ENCODE results near the gene STK17B.

STK17B gene

GRCh38 chr2:196176142-196176738 lies 4.9 kb upstream of the STK17B start:
- no peak overlapping the region for H3K56ac ChIP-seq (ENCODE audit: low read length)
- no peaks in the 10 kb centered on the region for H3K79me2 ChIP-seq (ENCODE audit: control insufficient read depth, insufficient read depth, low read length)
- H3K9ac ChIP-seq (ENCODE audit: low read length) = no peak overlapping the region
- no peaks in the 10 kb centered on the region for H3K27me3 ChIP-seq (ENCODE audit: insufficient read depth, low read length, poor library complexity)
- no peak overlapping the region for H2BK120ac ChIP-seq (ENCODE audit: low read depth, low read length)
- no peak overlapping the region for H3K4me3 ChIP-seq (ENCODE audit: low read length)
- no peak overlapping the region for H3K18ac ChIP-seq (ENCODE audit: low read length)
- no peak overlapping the region for H3K4ac ChIP-seq (ENCODE audit: low read depth, low read length)
- H2BK5ac ChIP-seq (ENCODE audit: low read length) = no peak overlapping the region
- no peaks in the 10 kb centered on the region for H3K4me1 ChIP-seq (ENCODE audit: control insufficient read depth, low read depth, low read length)
- H2BK15ac ChIP-seq (replicated peaks; ENCODE audit: low read depth) = no peak overlapping the region
- no CpG with 5 or more reads among the region's 8 CpGs for WGBS (ENCODE audit: extremely low coverage, insufficient coverage, low lambda C conversion rate)
- no peak overlapping the region for H2AK5ac ChIP-seq (ENCODE audit: low read length)
- H3K27ac ChIP-seq (ENCODE audit: low read depth, low read length) = no peak overlapping the region
- no peak overlapping the region for H4K5ac ChIP-seq (ENCODE audit: low read length)
- no peaks in the 10 kb centered on the region for H3K79me1 ChIP-seq (ENCODE audit: low read length)
- H3K36me3 ChIP-seq (ENCODE audit: control insufficient read depth, insufficient read depth, low read length) = no peaks in the 10 kb centered on the region
- no peak overlapping the region for H3K23ac ChIP-seq (ENCODE audit: low read length)
- H3K4me2 ChIP-seq (ENCODE audit: low read length) = no peak overlapping the region
- H4K8ac ChIP-seq (ENCODE audit: low read depth, low read length) = no peak overlapping the region
- no peak for DNase-seq

- Histone ChIP-seq H2BK5ac (ENCODE audit: low read length) (no peak overlapping the region), H3K79me2 (ENCODE audit: control insufficient read depth, insufficient read depth, low read length) (peaks cover 8% of the 10 kb centered on the region), H3K36me3 (ENCODE audit: control insufficient read depth, insufficient read depth, low read length) (no peaks in the 10 kb centered on the region), H3K9ac (ENCODE audit: low read length) (no peak overlapping the region), H4K8ac (ENCODE audit: low read depth, low read length) (no peak overlapping the region), H2AK5ac (ENCODE audit: low read length) (no peak overlapping the region), H3K27ac (ENCODE audit: low read depth, low read length) (no peak overlapping the region), H3K4me2 (ENCODE audit: low read length) (no peak overlapping the region), H3K56ac (ENCODE audit: low read length) (no peak overlapping the region), H3K4me3 (ENCODE audit: low read length) (no peak overlapping the region), H2BK120ac (ENCODE audit: low read depth, low read length) (no peak overlapping the region), H3K4me1 (ENCODE audit: control insufficient read depth, low read depth, low read length) (no peaks in the 10 kb centered on the region), H3K79me1 (ENCODE audit: low read length) (peaks cover 2% of the 10 kb centered on the region), H3K27me3 (ENCODE audit: insufficient read depth, low read length, poor library complexity) (no peaks in the 10 kb centered on the region), H3K18ac (ENCODE audit: low read length) (no peak overlapping the region), H2BK15ac (replicated peaks; ENCODE audit: low read depth) (no peak overlapping the region), H3K4ac (ENCODE audit: low read depth, low read length) (no peak overlapping the region), H4K5ac (ENCODE audit: low read length) (no peak overlapping the region), H3K23ac (ENCODE audit: low read length) (no peak overlapping the region)
- DNase-seq = no peak
- WGBS (ENCODE audit: extremely low coverage, insufficient coverage, low lambda C conversion rate) = no CpG with 5 or more reads among the region's 3 CpGs
Observed at GRCh38 chr2:196174404-196174803, 3.0 kb upstream of the STK17B start.

GRCh38 chr2:196173505-196173904 lies 2.1 kb upstream of the STK17B start:
- Histone ChIP-seq H3K4ac (ENCODE audit: low read depth, low read length) (no peak overlapping the region), H3K56ac (ENCODE audit: low read length) (no peak overlapping the region), H3K27ac (ENCODE audit: low read depth, low read length) (no peak overlapping the region), H2BK15ac (replicated peaks; ENCODE audit: low read depth) (no peak overlapping the region), H3K27me3 (ENCODE audit: insufficient read depth, low read length, poor library complexity) (no peaks in the 10 kb centered on the region), H4K5ac (ENCODE audit: low read length) (no peak overlapping the region), H4K8ac (ENCODE audit: low read depth, low read length) (no peak overlapping the region), H3K4me1 (ENCODE audit: control insufficient read depth, low read depth, low read length) (no peaks in the 10 kb centered on the region), H2BK120ac (ENCODE audit: low read depth, low read length) (no peak overlapping the region), H3K18ac (ENCODE audit: low read length) (no peak overlapping the region), H3K79me2 (ENCODE audit: control insufficient read depth, insufficient read depth, low read length) (peaks cover 8% of the 10 kb centered on the region), H3K4me3 (ENCODE audit: low read length) (no peak overlapping the region), H3K4me2 (ENCODE audit: low read length) (no peak overlapping the region), H3K23ac (ENCODE audit: low read length) (no peak overlapping the region), H3K79me1 (ENCODE audit: low read length) (peaks cover 2% of the 10 kb centered on the region), H3K9ac (ENCODE audit: low read length) (no peak overlapping the region), H2BK5ac (ENCODE audit: low read length) (no peak overlapping the region), H2AK5ac (ENCODE audit: low read length) (peak overlapping the region; percentile 32), H3K36me3 (ENCODE audit: control insufficient read depth, insufficient read depth, low read length) (no peaks in the 10 kb centered on the region)
- WGBS (ENCODE audit: extremely low coverage, insufficient coverage, low lambda C conversion rate) = no CpG with 5 or more reads among the region's 5 CpGs
- DNase-seq = no peak

- H3K79me2 ChIP-seq (ENCODE audit: control insufficient read depth, insufficient read depth, low read length) = peaks cover 9% of the 10 kb centered on the region
- no peak overlapping the region for H4K5ac ChIP-seq (ENCODE audit: low read length)
- H4K8ac ChIP-seq (ENCODE audit: low read depth, low read length) = no peak overlapping the region
- no peak overlapping the region for H3K4me2 ChIP-seq (ENCODE audit: low read length)
- no peaks in the 10 kb centered on the region for H3K4me1 ChIP-seq (ENCODE audit: control insufficient read depth, low read depth, low read length)
- H3K27me3 ChIP-seq (ENCODE audit: insufficient read depth, low read length, poor library complexity) = no peaks in the 10 kb centered on the region
- no peak overlapping the region for H2BK120ac ChIP-seq (ENCODE audit: low read depth, low read length)
- H3K79me1 ChIP-seq (ENCODE audit: low read length) = peaks cover 2% of the 10 kb centered on the region
- no peak overlapping the region for H3K27ac ChIP-seq (ENCODE audit: low read depth, low read length)
- no peak overlapping the region for H3K56ac ChIP-seq (ENCODE audit: low read length)
- H3K4ac ChIP-seq (ENCODE audit: low read depth, low read length) = no peak overlapping the region
- H3K23ac ChIP-seq (ENCODE audit: low read length) = no peak overlapping the region
- H3K36me3 ChIP-seq (ENCODE audit: control insufficient read depth, insufficient read depth, low read length) = no peaks in the 10 kb centered on the region
- DNase-seq = peak; percentile 29
- no CpG with 5 or more reads among the region's 1 CpG for WGBS (ENCODE audit: extremely low coverage, insufficient coverage, low lambda C conversion rate)
- no peak overlapping the region for H2BK15ac ChIP-seq (replicated peaks; ENCODE audit: low read depth)
- no peak overlapping the region for H3K4me3 ChIP-seq (ENCODE audit: low read length)
- H2AK5ac ChIP-seq (ENCODE audit: low read length) = no peak overlapping the region
- no peak overlapping the region for H2BK5ac ChIP-seq (ENCODE audit: low read length)
- H3K9ac ChIP-seq (ENCODE audit: low read length) = no peak overlapping the region
- no peak overlapping the region for H3K18ac ChIP-seq (ENCODE audit: low read length)
Observed at GRCh38 chr2:196172951-196173350, 1.6 kb upstream of the STK17B start.

GRCh38 chr2:196171946-196172345 lies 568 bp upstream of the STK17B start:
- Histone ChIP-seq H3K18ac (ENCODE audit: low read length) (peak overlapping the region; percentile 69), H3K79me2 (ENCODE audit: control insufficient read depth, insufficient read depth, low read length) (peaks cover 13% of the 10 kb centered on the region), H3K4me1 (ENCODE audit: control insufficient read depth, low read depth, low read length) (peaks cover 2% of the 10 kb centered on the region), H3K27me3 (ENCODE audit: insufficient read depth, low read length, poor library complexity) (no peaks in the 10 kb centered on the region), H3K27ac (ENCODE audit: low read depth, low read length) (no peak overlapping the region), H2AK5ac (ENCODE audit: low read length) (no peak overlapping the region), H3K9ac (ENCODE audit: low read length) (peak overlapping the region; percentile 45), H3K4me2 (ENCODE audit: low read length) (peak overlapping the region; percentile 21), H3K4ac (ENCODE audit: low read depth, low read length) (no peak overlapping the region), H3K4me3 (ENCODE audit: low read length) (peak overlapping the region; percentile 12), H3K56ac (ENCODE audit: low read length) (peak overlapping the region; percentile 72), H2BK120ac (ENCODE audit: low read depth, low read length) (no peak overlapping the region), H4K5ac (ENCODE audit: low read length) (no peak overlapping the region), H2BK5ac (ENCODE audit: low read length) (no peak overlapping the region), H3K36me3 (ENCODE audit: control insufficient read depth, insufficient read depth, low read length) (no peaks in the 10 kb centered on the region), H2BK15ac (replicated peaks; ENCODE audit: low read depth) (no peak overlapping the region), H4K8ac (ENCODE audit: low read depth, low read length) (no peak overlapping the region), H3K79me1 (ENCODE audit: low read length) (peaks cover 3% of the 10 kb centered on the region), H3K23ac (ENCODE audit: low read length) (no peak overlapping the region)
- WGBS (ENCODE audit: extremely low coverage, insufficient coverage, low lambda C conversion rate) = no CpG with 5 or more reads among the region's 11 CpGs
- no peak for DNase-seq

All from mesendoderm (in vitro differentiated cells).